Measurements from ENCODE around the gene P3H3. TPM values are rescaled to one million over a fixed set of nuclear protein-coding genes. Genes with fewer than 3 reads are reported as not detected.

Gene P3H3
- total and polyA plus RNA-seq, 2 donors (not counting 3 experiments of a cell fraction or from before 2014, with no cell fraction given), result 75.9 to 76.5 TPM

DNA sequence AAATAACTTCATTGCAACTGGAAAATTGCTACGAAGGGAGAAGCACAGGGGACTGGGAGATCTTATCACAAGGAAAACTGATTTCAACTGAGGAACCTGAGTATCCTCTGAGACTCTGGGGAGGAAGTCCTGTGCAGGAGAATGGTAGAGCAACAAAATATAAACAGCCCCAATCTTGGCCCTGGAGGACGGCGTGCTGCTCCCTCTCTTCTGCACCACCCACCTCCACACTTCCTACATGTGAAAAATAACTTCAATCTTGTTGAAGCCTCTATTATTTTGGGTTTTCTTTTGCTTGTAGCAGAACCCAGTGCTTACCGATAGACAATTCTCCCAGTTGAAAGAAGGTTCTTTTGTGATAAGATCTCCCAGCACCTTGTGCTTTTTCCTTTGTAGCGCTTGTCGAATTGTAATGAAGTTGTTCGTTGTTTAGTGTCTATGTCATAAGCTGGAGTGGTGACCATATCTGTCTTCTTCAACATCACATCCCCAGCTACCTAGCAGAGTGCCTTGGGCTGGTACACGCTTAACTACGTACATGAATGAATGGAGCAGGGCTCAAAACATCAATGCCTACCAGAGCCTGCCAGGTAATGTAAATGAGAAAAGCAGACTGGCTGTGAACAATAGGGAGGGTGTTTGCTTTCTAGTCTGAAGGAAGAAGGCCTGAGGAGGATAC lies 41.7 kb upstream of the P3H3 start:
- dilution Hi-C loops (cut with MboI; ENCODE audit: extremely low pct_ligation_motif_present, low sequenced_read_pairs), result no loop called here
- no peak for DNase-seq (ENCODE audit: low read depth, low spot score)
- Histone ChIP-seq H4K20me1 (replicated peaks; ENCODE audit: control insufficient read depth, extremely low read depth, insufficient read depth, low read length) (no peaks in the 10 kb centered on the region), H3K9me3 (replicated peaks; ENCODE audit: control insufficient read depth, insufficient read depth, low read length) (no peaks in the 10 kb centered on the region), H3K9me1 (replicated peaks; ENCODE audit: control insufficient read depth, extremely low read depth, insufficient read depth, low read length) (no peaks in the 10 kb centered on the region), H3K4me1 (ENCODE audit: control insufficient read depth, extremely low read depth, insufficient read depth, low read length) (no peaks in the 10 kb centered on the region), H3K4me3 (replicated peaks in 1 of 3; ENCODE audit: insufficient read depth in 1 of 3, low read depth in 1 of 3, low read length in 3 of 3) (no peak overlapping the region), H3K27me3 (ENCODE audit: control insufficient read depth in 2 of 2, insufficient read depth in 2 of 2, low read length in 2 of 2) (peaks cover 0 to 2% of the 10 kb centered on the region in 2 experiments), H3K4me2 (ENCODE audit: insufficient read depth, low read length) (no peak overlapping the region), H2AFZ (ENCODE audit: low read depth, low read length) (no peak overlapping the region), H3K9ac (replicated peaks; ENCODE audit: extremely low read depth, insufficient read depth, low read length) (no peak overlapping the region), H3K36me3 (ENCODE audit: control insufficient read depth in 2 of 2, extremely low read depth in 1 of 2, insufficient read depth in 2 of 2, low read length in 2 of 2) (no peaks in the 10 kb centered on the region), H3K79me2 (ENCODE audit: control insufficient read depth, insufficient read depth, low read length) (no peaks in the 10 kb centered on the region), H3K27ac (ENCODE audit: insufficient read depth, low read depth, low read length) (no peak overlapping the region)
- no peak for FAIRE-seq
- ChIA-PET POLR2A (no interaction called here), CTCF (interaction anchor here (1.4 to 1.6 kb wide), 2 partner anchors 20 to 27 kb away, joined by 4 to 5 read pairs; partner anchors contain the start of gene PTMS)
- BruUV-seq (replicated peaks), result no TSS peak
- TF ChIP-seq MYC (IDR thresholded peaks at IDR 0.05; ENCODE audit: low read depth, low read length) (no peak), EZH2 (IDR thresholded peaks at IDR 0.05; ENCODE audit: borderline replicate concordance, low read depth, low read length, severe bottlenecking) (no peak), FOS (IDR thresholded peaks at IDR 0.05; ENCODE audit: borderline replicate concordance, insufficient read depth, low read length) (no peak), GATA2 (IDR thresholded peaks at IDR 0.05; ENCODE audit: insufficient read depth, insufficient read length, low read depth, low read length) (no peak), POLR2A (IDR thresholded peaks at IDR 0.05; ENCODE audit: low read depth, low read length) (no peak), POLR2AphosphoS5 (IDR thresholded peaks at IDR 0.05; ENCODE audit: insufficient read depth, low read depth, low read length) (no peak)
- TF ChIP-seq, protein P1, sequence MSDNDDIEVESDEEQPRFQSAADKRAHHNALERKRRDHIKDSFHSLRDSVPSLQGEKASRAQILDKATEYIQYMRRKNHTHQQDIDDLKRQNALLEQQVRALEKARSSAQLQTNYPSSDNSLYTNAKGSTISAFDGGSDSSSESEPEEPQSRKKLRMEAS (IDR thresholded peaks at IDR 0.05; ENCODE audit: insufficient read depth, insufficient read length), result no peak
- intact Hi-C loops (cut with micrococcal nuclease), result no loop called here

DNA sequence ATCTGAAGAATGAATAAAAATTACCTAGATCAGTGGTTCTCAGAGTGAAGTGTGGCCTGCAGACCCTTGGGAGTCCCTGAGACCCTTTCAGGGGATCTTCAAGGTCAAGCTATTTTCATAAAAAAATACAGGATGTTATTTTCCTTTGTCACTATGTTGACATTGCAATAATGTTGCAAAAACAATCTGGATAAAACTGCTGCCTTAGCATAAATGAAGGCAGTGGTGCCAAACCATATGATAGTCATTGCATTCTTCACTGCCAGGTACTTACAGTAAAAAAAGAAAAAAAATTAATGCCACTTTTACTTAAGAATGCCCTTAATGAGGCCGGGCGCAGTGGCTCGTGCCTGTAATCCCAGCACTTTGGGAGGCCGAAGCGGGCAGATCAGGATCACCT lies 40.9 kb upstream of the P3H3 start:
- TF ChIP-seq, protein P2, sequence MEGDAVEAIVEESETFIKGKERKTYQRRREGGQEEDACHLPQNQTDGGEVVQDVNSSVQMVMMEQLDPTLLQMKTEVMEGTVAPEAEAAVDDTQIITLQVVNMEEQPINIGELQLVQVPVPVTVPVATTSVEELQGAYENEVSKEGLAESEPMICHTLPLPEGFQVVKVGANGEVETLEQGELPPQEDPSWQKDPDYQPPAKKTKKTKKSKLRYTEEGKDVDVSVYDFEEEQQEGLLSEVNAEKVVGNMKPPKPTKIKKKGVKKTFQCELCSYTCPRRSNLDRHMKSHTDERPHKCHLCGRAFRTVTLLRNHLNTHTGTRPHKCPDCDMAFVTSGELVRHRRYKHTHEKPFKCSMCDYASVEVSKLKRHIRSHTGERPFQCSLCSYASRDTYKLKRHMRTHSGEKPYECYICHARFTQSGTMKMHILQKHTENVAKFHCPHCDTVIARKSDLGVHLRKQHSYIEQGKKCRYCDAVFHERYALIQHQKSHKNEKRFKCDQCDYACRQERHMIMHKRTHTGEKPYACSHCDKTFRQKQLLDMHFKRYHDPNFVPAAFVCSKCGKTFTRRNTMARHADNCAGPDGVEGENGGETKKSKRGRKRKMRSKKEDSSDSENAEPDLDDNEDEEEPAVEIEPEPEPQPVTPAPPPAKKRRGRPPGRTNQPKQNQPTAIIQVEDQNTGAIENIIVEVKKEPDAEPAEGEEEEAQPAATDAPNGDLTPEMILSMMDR (IDR thresholded peaks at IDR 0.05; ENCODE audit: extremely low read depth in 1 of 2, insufficient read depth in 1 of 2, low read depth in 1 of 2, low read length in 2 of 2), result no peak
- TF ChIP-seq GATA2 (IDR thresholded peaks at IDR 0.05; ENCODE audit: insufficient read depth, insufficient read length, low read depth, low read length) (no peak), POLR2A (IDR thresholded peaks at IDR 0.05; ENCODE audit: low read depth, low read length) (no peak), EZH2 (IDR thresholded peaks at IDR 0.05; ENCODE audit: borderline replicate concordance, low read depth, low read length, severe bottlenecking) (no peak), MYC (IDR thresholded peaks at IDR 0.05; ENCODE audit: low read depth, low read length) (no peak), FOS (IDR thresholded peaks at IDR 0.05; ENCODE audit: borderline replicate concordance, insufficient read depth, low read length) (no peak), POLR2AphosphoS5 (IDR thresholded peaks at IDR 0.05; ENCODE audit: insufficient read depth, low read depth, low read length) (no peak), JUN (IDR thresholded peaks at IDR 0.05; ENCODE audit: borderline replicate concordance, insufficient read depth, insufficient read length, low read depth) (no peak)
- TF ChIP-seq, protein P1 (IDR thresholded peaks at IDR 0.05; ENCODE audit: insufficient read depth, insufficient read length), result no peak
- Histone ChIP-seq H4K20me1 (replicated peaks; ENCODE audit: control insufficient read depth, extremely low read depth, insufficient read depth, low read length) (no peaks in the 10 kb centered on the region), H2AFZ (ENCODE audit: low read depth, low read length) (no peak overlapping the region), H3K79me2 (ENCODE audit: control insufficient read depth, insufficient read depth, low read length) (no peaks in the 10 kb centered on the region), H3K4me3 (replicated peaks in 1 of 3; ENCODE audit: insufficient read depth in 1 of 3, low read depth in 1 of 3, low read length in 3 of 3) (no peak overlapping the region), H3K27me3 (ENCODE audit: control insufficient read depth in 2 of 2, insufficient read depth in 2 of 2, low read length in 2 of 2) (peaks cover 0 to 2% of the 10 kb centered on the region in 2 experiments), H3K9me3 (replicated peaks; ENCODE audit: control insufficient read depth, insufficient read depth, low read length) (no peaks in the 10 kb centered on the region), H3K36me3 (ENCODE audit: control insufficient read depth in 2 of 2, extremely low read depth in 1 of 2, insufficient read depth in 2 of 2, low read length in 2 of 2) (no peaks in the 10 kb centered on the region), H3K4me1 (ENCODE audit: control insufficient read depth, extremely low read depth, insufficient read depth, low read length) (no peaks in the 10 kb centered on the region), H3K9me1 (replicated peaks; ENCODE audit: control insufficient read depth, extremely low read depth, insufficient read depth, low read length) (no peaks in the 10 kb centered on the region), H3K4me2 (ENCODE audit: insufficient read depth, low read length) (no peak overlapping the region), H3K9ac (replicated peaks; ENCODE audit: extremely low read depth, insufficient read depth, low read length) (no peak overlapping the region), H3K27ac (ENCODE audit: insufficient read depth, low read depth, low read length) (no peak overlapping the region)
- ChIA-PET CTCF (interaction anchor here (1.4 to 1.6 kb wide), 2 partner anchors 21 to 26 kb away, joined by 4 to 5 read pairs; partner anchors contain the start of gene PTMS), POLR2A (no interaction called here)
- FAIRE-seq (no peak), DNase-seq (ENCODE audit: low read depth, low spot score) (no peak)
- BruUV-seq (replicated peaks), result no TSS peak
- dilution Hi-C loops (cut with MboI; ENCODE audit: extremely low pct_ligation_motif_present, low sequenced_read_pairs), result no loop called here
- intact Hi-C loops (cut with micrococcal nuclease), result no loop called here

All from endothelial cell of umbilical vein (primary cell).